ENCODE data around the gene CELF3. TPM values are rescaled to one million over a fixed set of nuclear protein-coding genes. Genes with fewer than 3 reads are reported as not detected.
A peak's percentile ranks its signal among the peaks of the same experiment; 100 is the strongest.

CELF3 gene
- total and polyA plus RNA-seq, 9 of the 15 experiments (the other 6 are each of a cell fraction or from before 2014, with no cell fraction given): not detected

- no peak for TF ChIP-seq SRSF9 (IDR thresholded peaks at IDR 0.05; ENCODE audit: borderline replicate concordance, low read depth, low read length)
- TF ChIP-seq HOMEZ (CRISPR knock-in tag; IDR thresholded peaks at IDR 0.05): no peak
- TF ChIP-seq THRB (CRISPR knock-in tag; conservative IDR thresholded peaks at IDR 0.05): no peak
- TF ChIP-seq ARID2 (IDR thresholded peaks at IDR 0.05): 0 out of 2 replicates have a peak, but pooled peaks have one; percentile 31
- no peak for TF ChIP-seq RFX1 (IDR thresholded peaks at IDR 0.05)
- no peak for TF ChIP-seq ZNF217 (CRISPR knock-in tag; IDR thresholded peaks at IDR 0.05)
- TF ChIP-seq HES1 (IDR thresholded peaks at IDR 0.05; ENCODE audit: low read depth): no peak
- TF ChIP-seq ATF7 (IDR thresholded peaks at IDR 0.05): no peak
- TF ChIP-seq RAD21 (CRISPR knock-in tag; conservative IDR thresholded peaks at IDR 0.05 in 1 of 2, IDR thresholded peaks at IDR 0.05 in 1 of 2): peak; percentile 69 to 85
- TF ChIP-seq RBM22 (IDR thresholded peaks at IDR 0.05; ENCODE audit: low read depth, low read length, poor library complexity, severe bottlenecking): no peak
- no peak for TF ChIP-seq RFX7 (CRISPR knock-in tag; IDR thresholded peaks at IDR 0.05)
- TF ChIP-seq ZBTB17 (CRISPR knock-in tag; IDR thresholded peaks at IDR 0.05): no peak
- TF ChIP-seq SRSF7 (optimal IDR thresholded peaks at IDR 0.05; ENCODE audit: low read depth, low read length): no peak
- no peak for TF ChIP-seq SMARCE1 (IDR thresholded peaks at IDR 0.05)
- TF ChIP-seq REST (IDR thresholded peaks at IDR 0.05; ENCODE audit: borderline replicate concordance): peak; percentile 63; the same call in 1 of the 2 replicates
- no peak for TF ChIP-seq REST (CRISPR knock-in tag; IDR thresholded peaks at IDR 0.05; ENCODE audit: low read depth)
- TF ChIP-seq ZNF140 (CRISPR knock-in tag; IDR thresholded peaks at IDR 0.05): no peak
Measured at GRCh38 chr1:151693057-151693651, 23.4 kb downstream of the CELF3 start (continued).
